ENCODE results near the gene DLG2. TPM values are rescaled to one million over a fixed set of nuclear protein-coding genes. Genes with fewer than 3 reads are reported as not detected.

The DLG2 gene
- total RNA-seq, 1 donor from 2014 or later = 2.1 TPM

- H3K27ac Mint-ChIP-seq (ENCODE audit: unreplicated experiment) = no peak overlapping the region
- peak; percentile 39 for DNase-seq (ENCODE audit: low read depth, low spot score)
- H3K27me3 Mint-ChIP-seq (ENCODE audit: low read depth) = no peaks in the 10 kb centered on the region
- no peaks in the 10 kb centered on the region for H3K36me3 Mint-ChIP-seq (ENCODE audit: low read depth)
- H3K9me3 Mint-ChIP-seq = no peaks in the 10 kb centered on the region
- peak; percentile 82 for TF ChIP-seq CTCF (conservative IDR thresholded peaks at IDR 0.05)
- no peak overlapping the region for H3K4me3 Mint-ChIP-seq
- H3K4me1 Mint-ChIP-seq = peaks cover 15% of the 10 kb centered on the region
These were observed 1790.1 kb downstream of the DLG2 start for GRCh38 chr11:83836883-83837654.

- TF ChIP-seq CTCF (conservative IDR thresholded peaks at IDR 0.05) = no peak
- Mint-ChIP-seq H3K9me3 (no peaks in the 10 kb centered on the region), H3K27me3 (ENCODE audit: low read depth) (no peaks in the 10 kb centered on the region), H3K27ac (ENCODE audit: unreplicated experiment) (no peak overlapping the region), H3K4me1 (peaks cover 15% of the 10 kb centered on the region), H3K4me3 (no peak overlapping the region), H3K36me3 (ENCODE audit: low read depth) (no peaks in the 10 kb centered on the region)
- DNase-seq (ENCODE audit: low read depth, low spot score) = no peak
These were observed 1791.1 kb downstream of the DLG2 start for GRCh38 chr11:83836065-83836464.

GRCh38 chr11:83835423-83835822 lies 1791.7 kb downstream of the DLG2 start:
- no peaks in the 10 kb centered on the region for H3K9me3 Mint-ChIP-seq
- H3K4me3 Mint-ChIP-seq = no peak overlapping the region
- H3K36me3 Mint-ChIP-seq (ENCODE audit: low read depth) = no peaks in the 10 kb centered on the region
- H3K27ac Mint-ChIP-seq (ENCODE audit: unreplicated experiment) = no peak overlapping the region
- peaks cover 15% of the 10 kb centered on the region for H3K4me1 Mint-ChIP-seq
- DNase-seq (ENCODE audit: low read depth, low spot score) = no peak
- TF ChIP-seq CTCF (conservative IDR thresholded peaks at IDR 0.05) = no peak
- H3K27me3 Mint-ChIP-seq (ENCODE audit: low read depth) = no peaks in the 10 kb centered on the region

- Mint-ChIP-seq H3K4me1 (peaks cover 5% of the 10 kb centered on the region), H3K4me3 (no peak overlapping the region), H3K27me3 (ENCODE audit: low read depth) (no peaks in the 10 kb centered on the region), H3K9me3 (no peaks in the 10 kb centered on the region), H3K36me3 (ENCODE audit: low read depth) (no peaks in the 10 kb centered on the region), H3K27ac (ENCODE audit: unreplicated experiment) (no peak overlapping the region)
- DNase-seq (ENCODE audit: low read depth, low spot score) = no peak
- TF ChIP-seq CTCF (conservative IDR thresholded peaks at IDR 0.05) = no peak
These were observed 1795.2 kb downstream of the DLG2 start for GRCh38 chr11:83831929-83832328.

GRCh38 chr11:83827940-83828554 lies 1799.1 kb downstream of the DLG2 start:
- peak; percentile 71 for TF ChIP-seq CTCF (conservative IDR thresholded peaks at IDR 0.05)
- H3K27me3 Mint-ChIP-seq (ENCODE audit: low read depth) = no peaks in the 10 kb centered on the region
- DNase-seq (ENCODE audit: low read depth, low spot score) = peak; percentile 2
- H3K27ac Mint-ChIP-seq (ENCODE audit: unreplicated experiment) = no peak overlapping the region
- no peaks in the 10 kb centered on the region for H3K4me1 Mint-ChIP-seq
- H3K4me3 Mint-ChIP-seq = no peak overlapping the region
- no peaks in the 10 kb centered on the region for H3K9me3 Mint-ChIP-seq
- H3K36me3 Mint-ChIP-seq (ENCODE audit: low read depth) = no peaks in the 10 kb centered on the region
